HG03565 (cell line): ENCODE measurements around the gene CAV3.

ENCODE experiments used
- ATAC-seq: cut with Tn5 transposase; IDR thresholded peaks from one replicate; pipeline ENCODE4 v1.9.1; 2021; ENCODE audit warnings: mild to moderate bottlenecking, moderate library complexity; ENCODE audit not compliant: unreplicated experiment

Gene CAV3

GRCh38 chr3:8760506-8760905 lies 26.9 kb downstream of the CAV3 start:
- no peak for ATAC-seq

DNA sequence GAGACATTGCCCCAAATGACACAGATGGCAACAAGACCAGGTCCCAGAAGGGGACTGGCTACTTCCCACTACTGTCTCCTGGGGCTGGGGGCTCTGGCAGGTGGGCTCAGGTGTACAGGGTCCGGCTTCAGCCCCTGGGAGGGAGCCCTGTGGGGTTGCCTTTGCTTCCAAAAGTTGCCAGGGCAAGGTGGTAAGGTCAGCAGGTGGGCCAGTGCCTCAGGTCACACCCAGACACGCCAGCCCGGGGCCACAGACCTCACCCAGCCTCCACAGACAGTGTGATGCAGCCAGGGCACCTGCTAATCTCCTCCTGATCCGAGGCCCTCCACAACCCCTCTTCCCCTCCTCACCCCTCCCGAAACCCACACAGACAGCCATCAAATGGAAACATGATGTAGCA lies 28.3 kb downstream of the CAV3 start:
- no peak for ATAC-seq

DNA sequence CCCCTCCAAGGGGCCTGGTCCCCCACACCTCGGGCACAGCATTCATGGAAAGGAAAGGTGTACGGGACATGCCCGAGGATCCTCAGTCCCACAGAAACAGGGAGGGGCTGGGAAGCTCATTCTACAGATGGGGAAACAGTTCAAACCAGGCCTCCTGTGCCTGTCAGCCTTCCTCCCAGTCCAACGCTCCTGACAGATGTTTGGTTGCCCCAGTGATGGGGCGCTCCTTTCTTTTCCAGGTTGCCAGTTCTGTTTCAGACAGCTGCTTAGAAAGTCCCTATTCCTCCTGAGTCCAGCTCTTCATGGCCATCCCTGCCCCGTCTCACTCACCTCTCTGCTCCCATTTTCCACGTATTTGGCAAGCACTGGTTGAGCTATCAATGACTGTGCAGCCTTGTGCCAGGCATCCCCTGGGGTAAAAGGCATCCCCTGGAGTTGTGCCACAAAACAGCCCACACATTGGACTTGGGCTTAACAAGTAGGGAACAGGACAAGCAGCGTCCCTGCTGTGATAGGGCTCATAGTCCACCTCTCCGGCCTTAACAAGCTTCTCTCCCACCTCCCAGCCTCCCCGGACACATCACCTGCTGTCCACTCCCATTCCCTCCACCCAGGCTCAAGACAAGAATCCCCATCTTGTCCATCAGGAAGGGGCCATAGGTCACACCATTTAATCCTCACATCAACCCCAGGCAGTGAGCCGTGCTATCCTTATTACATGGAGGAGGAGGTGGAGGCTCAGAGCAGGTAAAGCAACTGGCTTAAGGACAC lies 29.2 kb downstream of the CAV3 start:
- ATAC-seq, result no peak

DNA sequence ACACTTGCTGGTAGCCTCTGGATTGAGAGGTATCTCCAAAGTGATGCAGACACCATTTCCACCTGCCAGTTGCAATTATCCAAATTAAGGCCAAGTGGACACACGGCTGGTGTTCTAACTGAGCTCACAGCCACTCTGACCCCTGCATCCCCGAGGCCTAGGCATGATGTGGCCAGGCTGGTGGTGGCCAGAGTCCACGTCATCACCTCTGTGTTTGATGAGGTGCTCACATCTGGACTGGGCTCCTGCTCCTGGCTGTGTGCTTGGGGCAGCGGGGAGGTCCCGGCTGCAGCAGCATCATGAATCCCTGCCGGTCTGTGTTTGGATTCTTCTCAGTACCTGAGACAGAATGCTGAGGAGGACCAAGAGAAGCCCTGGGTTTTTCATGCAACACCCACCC lies 30.9 kb downstream of the CAV3 start:
- no peak for ATAC-seq

- ATAC-seq, result no peak
Observed at GRCh38 chr3:8765528-8765927, 31.9 kb downstream of the CAV3 start.

DNA sequence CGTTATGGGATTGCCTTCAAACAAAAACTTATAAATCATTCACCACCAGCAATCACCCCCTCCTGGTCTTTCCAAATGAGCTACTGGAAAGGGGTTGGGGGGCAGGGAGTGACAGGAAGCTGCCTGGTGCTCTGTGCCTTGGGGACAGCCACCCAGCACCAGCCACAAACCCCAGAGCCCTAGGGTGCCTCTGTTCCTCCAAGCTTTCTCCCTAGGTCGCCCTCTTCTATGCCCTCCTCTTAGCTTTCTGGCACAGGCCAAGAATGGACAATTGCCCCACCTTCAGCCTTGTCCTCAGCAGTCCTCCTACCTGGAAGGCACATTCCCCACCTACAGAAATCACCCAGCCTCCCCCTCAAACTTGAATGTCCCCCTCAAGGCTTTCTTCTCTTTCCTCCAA lies 32.5 kb downstream of the CAV3 start:
- no peak for ATAC-seq

DNA sequence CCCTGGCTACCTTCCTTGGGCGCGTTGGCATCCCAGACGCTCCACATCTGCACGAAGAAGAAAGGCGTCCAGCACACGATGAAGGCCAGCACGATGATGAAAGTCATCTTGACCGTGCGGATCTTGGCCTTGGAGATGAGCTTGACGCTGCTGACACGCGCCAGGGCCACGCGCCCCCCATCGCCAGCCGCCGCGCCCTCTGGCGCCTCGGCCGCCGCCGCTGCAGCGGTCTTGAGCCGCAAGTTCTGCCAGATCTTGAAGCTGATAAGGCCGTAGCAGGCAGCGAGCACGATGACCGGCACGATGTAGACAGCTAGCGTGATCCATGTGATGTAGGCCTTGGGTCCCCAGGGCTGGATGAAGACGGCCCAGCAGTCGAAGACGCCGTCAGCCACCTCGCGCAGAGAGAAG lies 33.7 kb downstream of the CAV3 start:
- ATAC-seq, result no peak

- peak; percentile 39 for ATAC-seq
Observed at GRCh38 chr3:8767667-8768363, 34.2 kb downstream of the CAV3 start.

GRCh38 chr3:8768364-8769087 lies 34.9 kb downstream of the CAV3 start:
- peak; percentile 7 for ATAC-seq

GRCh38 chr3:8769088-8769822 lies 35.7 kb downstream of the CAV3 start, which contains the start of gene OXTR:
OXTR (minus strand) TSS chr3:8769613; CDS start chr3:8768187, 1,426 bp downstream.
- peak; percentile 79 for ATAC-seq

DNA sequence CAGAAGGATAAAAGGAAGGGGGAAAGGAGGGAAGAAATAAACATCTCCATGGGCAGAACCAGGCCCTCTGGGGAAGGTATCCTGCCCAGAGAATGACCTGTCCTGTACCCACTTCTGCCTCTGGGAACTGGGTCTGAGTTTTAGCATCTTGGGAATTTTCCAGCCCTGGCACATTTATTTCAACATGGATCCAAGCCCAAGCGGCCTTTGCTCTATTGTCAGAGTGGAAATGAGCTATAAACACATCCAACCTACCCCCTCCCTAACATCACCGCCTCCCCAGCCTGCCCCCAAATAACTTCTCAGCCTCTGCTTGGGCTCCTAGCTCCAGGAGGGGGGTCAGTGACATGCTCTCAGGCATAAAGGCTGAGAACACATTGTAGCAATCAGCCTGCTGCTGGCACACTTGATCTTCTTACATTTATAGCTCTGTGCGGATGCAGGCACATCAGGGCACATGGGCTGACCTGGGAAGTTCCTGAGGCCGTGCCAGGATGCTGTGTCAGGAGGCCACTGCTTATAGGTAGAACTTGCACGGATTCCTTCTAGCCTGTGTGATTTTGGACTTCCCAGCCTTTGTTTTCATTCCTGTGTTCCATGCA lies 40.4 kb downstream of the CAV3 start:
- ATAC-seq, result no peak

DNA sequence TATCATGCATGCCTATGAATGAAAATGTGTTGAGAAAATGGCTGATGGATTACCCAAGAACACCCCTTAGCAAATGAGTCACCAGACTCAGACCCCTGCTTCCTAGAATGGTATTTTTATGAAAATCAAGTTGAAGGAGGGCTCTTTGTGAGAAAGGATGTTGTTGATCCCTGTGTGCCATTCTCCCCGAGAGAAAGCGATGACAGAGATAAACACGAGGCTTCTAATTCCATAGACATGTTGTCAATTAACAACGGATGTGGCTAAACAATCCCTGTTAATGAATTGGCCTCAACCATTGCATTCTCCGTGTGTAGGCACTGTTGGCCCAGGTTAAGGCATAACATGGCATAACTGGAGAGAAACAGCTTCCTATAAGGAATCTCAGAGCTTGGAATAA lies 41.6 kb downstream of the CAV3 start:
- no peak for ATAC-seq

GRCh38 chr3:8775602-8776001 lies 42.0 kb downstream of the CAV3 start:
- ATAC-seq, result no peak

GRCh38 chr3:8776406-8776805 lies 42.8 kb downstream of the CAV3 start:
- ATAC-seq, result no peak

- ATAC-seq, result no peak
Observed at GRCh38 chr3:8777201-8777977, 43.8 kb downstream of the CAV3 start.

DNA sequence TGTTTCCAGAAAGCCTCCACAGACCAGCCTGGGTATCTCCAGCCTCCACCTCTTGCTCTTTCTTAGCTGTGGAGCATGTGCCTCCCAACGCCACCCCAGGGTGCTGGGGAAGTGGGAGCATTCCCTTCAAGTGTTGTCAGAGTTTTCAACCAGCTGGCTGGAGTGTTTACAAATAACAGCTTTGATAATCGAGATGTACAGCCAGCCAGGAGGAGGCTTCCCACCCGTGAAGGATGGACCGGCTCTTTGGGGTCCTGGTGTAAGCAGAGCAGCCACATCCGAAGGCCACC lies 44.3 kb downstream of the CAV3 start:
- ATAC-seq, result no peak

GRCh38 chr3:8778475-8778874 lies 44.9 kb downstream of the CAV3 start:
- ATAC-seq, result no peak

- no peak for ATAC-seq
Observed at GRCh38 chr3:8780279-8780678, 46.7 kb downstream of the CAV3 start.

DNA sequence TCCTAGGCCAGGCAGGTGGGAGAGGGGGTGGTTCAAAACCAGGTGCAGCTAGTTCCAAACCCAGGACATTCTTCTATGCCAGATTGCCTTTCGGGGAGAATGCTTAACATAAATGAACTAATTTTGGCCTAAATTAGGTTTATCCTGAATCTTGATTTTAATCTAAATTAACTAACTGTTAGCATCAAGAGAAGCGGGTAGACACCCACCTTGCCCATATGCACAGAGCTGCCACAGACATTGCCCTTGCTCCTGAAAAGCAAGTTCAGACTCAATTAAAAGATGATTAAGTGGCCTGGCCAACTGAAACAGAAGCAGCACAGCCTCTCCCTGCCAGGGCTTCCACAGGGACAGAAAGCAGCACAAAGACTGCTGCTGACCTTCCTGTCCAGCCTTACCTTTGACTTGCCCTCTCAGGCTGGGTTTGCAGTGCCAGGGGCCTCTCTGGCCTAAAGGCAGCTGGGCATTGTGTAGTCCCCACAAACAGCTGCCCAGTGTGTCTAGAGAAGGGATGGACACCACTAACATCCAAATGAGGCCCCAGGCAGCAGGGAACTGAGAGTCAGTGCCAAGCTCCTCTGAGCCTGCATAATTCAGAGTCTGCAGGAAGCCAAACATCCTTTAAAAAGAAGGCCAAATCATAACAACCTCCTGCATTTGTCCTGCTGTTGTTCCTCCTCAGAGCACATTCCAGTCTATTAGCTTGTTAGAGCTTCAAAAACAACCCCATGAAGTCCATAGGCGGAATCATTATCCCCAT lies 51.3 kb downstream of the CAV3 start:
- ATAC-seq, result no peak
